AG08396 (cell line): ENCODE data around the gene SLC25A22.

ENCODE experiments used
- DNase-seq: peaks from one replicate; pipeline ENCODE4 v3.0.0; 2012; ENCODE audit warnings: low spot score, mixed read lengths

Gene SLC25A22

DNA sequence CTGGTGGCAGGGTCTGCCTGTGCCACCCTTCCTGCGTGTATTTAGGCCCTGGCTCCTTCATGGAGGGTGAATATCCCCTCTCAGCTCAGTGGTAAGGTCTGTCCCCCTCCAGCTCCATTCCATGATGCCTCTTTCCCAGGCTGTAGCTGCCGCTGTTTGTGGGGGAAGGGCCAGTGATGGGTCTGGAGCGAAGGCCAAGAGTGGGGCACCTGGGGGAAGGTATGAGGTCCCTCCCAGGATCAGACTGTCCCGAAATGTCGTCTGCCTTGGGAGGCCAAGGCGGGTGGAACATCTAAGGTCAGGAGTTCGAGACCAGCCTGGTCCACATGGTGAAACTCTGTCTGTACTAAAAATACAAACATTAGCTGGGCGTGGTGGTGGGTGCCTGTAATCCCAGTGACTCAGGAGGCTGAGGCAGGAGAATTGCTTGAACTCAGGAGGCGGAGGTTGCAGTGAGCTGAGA, 35.8 kb upstream of the SLC25A22 start:
- no peak for DNase-seq

DNA sequence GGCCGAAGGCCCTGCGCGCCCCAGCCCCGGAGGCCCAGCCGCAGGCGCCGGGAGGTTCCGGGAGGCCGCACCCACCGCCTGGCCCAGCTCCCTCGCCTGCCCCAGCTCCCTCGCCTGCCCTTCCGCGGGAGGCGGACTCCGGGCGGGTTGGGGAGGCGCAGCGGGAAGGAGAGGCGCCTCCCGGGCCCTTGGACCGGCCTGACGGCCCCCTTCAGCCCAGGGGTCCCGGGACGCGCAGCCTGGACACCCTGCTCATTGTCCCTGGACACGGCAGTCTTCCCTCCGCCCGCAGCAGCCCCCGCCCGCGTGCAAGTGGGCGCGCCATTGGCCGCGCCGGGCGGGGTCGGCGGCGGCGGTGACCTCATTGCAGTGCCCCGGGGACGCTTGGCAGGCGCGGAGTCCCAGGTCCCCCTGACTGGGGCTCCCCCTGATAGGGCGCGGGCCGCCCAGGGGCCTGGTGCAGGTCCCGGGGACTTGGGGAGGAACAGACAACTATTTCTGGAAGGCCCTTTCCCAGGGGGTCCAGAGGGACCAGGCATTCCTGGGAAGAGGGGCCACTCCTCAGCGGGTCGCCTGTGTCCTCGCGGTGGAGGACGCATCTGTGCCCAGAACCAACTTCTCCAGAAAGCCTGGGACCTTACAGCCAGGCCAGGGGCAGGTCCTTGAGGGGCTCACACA, 35.2 kb upstream of the SLC25A22 start:
- DNase-seq: no peak

DNA sequence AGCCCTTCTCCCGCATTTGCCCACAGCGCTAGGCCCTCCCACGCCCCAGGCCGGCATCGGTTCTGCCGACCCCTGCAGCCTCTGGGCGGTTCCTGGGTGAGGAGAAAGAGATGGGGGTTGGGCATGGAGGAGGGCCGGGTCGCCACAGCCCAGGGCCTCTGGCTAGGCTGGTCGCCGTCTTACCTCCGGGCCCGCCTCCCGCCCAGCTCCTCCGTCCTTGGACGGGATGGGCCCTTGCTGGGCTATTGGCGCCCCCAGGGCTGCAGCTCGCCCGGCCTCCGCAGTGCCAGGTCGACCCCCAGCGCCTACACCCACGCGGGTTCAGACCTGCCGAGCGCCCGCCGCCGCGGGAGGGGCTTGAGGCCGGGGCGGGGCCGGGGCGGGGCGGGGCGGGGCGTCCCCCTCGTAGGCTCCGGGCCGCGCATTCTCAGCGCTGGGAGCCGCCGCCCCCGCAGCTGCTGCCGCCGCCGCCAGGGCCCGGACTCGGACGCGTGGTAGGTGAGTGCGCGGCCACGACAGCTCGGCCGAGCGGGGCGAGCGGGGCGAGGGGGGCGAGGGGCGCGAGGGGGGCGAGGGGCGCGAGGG, 34.5 kb upstream of the SLC25A22 start, which contains the start of gene CD151:
TSS of gene CD151 (plus strand) at position 424 of the 585 bp plus-strand sequence. CDS start 3,118 bp downstream, outside the sequence.
- DNase-seq: peak; percentile 82

DNA sequence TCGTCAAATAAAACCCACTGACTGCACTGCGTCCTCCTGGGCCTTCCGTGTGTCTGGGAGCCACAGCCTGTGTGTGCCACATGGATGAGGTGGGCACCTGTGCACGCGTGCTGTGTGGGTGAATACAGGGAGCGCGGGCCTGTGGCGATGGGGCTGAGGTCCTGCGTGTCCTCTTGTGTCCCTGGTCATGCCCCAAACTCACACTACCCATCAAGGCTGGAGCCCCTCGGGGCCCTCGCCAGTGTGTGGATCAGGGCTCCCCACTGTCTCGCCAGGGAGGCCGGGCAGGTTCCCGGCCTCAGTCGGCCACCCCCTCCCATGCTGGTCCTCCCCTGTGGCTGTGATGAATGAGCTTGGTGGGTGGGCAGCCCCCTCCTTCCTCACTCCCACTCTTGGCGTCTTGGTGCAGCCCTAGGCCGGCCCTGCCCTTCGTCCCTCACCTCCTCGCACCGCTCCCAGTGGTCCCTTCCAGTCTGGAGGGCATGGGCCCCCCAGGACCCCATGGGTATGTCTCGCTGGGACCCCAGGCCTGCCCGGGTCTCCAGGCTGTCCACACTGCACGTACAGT, 34.0 kb upstream of the SLC25A22 start:
- no peak for DNase-seq

DNA sequence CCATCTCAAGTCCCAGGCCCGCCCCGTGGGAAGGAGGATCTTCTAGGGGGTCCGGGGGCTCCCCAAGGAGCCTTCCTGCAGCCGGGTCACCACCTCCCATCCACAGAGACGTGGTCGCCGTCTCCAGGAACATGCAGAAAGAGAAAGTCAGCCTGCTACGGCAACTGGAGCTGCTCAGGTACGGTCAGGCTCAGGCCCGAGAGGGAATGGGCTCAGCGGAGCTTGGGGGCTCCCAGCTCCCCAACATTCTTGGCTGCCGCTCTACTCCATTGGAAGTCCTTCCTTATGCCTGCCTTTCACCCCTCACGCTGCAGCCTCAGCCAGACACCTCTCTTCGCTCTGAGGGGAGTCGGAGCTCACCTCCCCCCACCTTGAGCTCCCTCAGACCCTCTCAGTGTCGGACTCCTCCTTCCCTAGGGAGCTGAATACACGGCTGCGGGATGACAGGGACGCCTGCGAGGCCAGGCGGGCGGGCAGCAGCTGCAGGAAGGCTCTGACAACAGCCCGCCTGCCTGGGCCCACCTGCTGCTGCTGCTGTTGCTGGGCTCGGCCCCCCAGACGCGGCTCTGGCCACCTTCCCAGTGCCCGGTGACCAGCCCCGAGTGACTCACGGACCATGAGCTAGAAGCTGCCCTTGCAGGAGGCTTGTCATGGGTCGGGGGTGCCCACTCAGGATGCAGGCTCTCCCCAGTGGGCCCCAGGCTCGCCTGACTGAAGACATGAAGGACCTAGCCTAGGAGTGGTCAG, 33.2 kb upstream of the SLC25A22 start:
- DNase-seq: no peak

DNA sequence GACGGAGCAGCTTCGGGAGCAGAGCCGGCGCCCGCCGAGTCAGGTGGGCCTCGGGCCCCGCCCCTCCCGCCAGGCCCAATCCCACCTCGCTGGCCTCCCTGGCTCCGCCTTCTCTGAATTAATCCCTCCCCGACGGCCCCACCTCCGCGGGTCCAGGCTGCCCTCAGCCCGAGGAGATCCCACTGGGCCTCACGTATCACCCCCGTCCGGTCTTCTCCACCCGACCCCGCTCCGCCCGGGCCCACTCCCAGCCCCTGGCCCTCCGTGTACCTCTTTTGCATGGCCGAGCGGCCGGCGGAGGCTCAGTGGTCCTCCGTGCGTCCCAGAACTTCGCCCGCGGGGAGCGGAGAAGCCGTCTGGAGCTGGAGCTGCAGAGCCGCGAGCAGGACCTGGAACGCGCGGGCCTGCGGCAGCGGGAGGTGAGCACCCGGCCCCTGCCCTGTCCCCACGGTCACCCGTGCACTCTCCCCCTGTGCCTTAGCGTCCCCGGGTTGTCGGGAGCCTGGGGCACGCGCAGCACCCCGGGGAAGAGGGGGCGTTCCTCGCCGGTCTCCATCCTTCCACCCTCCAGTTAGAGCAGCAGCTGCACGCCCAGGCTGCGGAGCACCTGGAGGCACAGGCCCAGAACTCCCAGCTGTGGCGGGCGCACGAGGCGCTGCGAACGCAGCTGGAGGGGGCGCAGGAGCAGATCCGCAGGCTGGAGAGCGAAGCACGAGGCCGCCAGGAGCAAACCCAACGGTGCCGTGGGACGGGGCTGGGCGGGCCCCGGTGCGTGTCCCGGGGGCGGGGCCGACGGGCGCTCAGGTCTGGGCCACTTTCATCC, 32.4 kb upstream of the SLC25A22 start:
- peak; percentile 73 for DNase-seq

DNA sequence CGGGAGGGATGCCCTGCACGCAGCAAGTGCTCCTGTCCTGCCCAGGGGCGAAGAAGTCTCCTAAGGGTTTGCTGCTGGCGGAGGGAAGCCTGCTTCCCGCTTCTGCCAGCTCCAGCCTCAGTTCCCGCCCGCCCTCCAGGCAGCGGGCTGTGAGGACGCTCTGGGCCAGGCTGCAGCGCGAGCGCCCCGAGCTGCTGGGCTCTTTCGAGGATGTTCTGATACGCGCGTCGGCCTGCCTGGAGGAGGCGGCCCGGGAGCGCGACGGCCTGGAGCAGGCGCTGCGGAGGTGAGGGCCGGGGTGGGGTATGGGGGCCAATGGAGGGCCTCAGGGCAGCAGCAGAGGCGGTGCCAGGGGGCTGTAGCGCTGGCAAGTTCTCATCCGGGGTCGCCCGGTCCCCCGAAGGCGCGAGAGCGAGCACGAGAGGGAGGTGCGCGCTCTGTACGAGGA, 31.8 kb upstream of the SLC25A22 start:
- DNase-seq: no peak

DNA sequence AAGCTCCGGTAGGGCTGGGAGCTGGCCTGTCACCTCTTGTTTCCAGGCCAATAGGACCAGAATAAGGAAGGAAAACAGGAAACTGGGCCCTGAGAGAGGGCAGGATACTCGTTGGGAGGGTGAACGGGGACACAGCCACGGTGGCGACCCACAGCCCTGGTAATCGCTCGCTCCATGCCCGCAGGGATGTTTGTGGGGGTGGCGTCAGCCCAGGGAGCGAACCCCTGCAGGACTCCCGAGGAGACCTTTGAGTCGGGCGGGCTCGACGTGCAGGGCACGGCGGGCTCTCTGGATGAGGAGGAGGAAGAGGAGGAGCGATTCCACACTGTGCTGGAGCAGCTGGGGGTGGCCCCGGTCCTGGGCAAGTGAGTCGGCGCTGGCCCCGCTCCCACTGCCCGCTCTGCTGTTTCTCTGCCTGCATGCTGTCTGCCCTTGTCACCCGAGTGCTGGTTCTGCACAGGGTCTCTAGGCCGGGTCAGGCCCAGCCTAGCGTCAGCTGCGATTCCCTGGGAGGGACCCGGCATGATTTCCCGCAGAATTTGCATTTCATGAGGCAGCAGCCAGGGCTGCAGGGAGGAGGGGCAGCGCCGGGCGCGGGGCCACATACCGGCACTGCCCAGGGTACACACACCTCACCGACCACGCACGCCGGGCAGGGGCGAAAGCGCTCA, 31.2 kb upstream of the SLC25A22 start:
- DNase-seq: no peak

DNA sequence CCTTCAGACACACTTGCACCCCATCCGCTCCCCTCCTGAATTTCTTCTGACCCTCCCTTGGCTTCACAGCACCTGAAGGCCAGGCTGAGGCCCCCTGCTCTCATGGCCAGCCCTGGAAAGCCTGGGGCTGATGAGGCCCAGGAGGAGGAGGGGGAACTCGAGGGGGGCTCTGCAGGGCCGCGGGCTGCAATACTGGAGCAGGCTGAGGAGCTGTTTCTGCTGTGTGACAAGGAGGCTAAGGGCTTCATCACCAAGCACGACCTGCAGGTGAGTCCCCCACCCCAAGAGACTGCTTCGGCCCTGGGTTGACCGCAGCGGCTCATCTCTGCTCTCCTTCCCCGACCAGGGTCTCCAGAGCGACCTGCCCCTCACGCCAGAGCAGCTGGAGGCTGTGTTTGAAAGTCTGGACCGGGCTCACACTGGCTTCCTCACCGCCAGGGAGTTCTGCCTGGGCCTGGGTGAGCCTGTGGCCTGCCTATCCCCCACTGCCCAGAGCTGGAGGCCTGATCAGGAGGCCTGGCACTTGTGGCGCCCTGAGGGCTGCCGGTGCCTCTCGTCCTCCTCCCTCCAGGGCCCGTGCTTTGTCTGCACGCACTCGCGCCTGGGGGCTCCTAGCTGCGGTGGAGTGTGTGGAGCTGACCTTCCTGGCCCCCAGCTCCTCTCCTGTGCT, 30.6 kb upstream of the SLC25A22 start:
- no peak for DNase-seq

DNA sequence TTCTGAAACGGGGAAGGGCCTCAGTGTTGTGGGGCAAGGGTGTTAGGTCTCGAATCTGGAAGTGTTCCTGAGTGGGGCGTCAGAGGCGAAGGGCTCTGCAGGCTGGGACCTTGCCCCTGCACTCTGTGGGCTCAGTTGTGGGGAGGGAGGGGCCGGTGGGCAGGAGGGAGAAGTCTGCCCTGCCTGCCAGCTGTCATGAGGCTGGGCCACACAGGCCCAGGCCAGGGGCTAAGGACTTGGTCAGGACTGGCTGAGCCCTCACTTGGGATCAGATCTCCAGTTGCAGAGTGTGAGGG, 29.8 kb upstream of the SLC25A22 start, which contains the start of gene CRACR2B:
TSS of gene CRACR2B (plus strand) at position 23 of the 296 bp plus-strand sequence. CDS start 689 bp downstream, outside the sequence.
- no peak for DNase-seq

DNA sequence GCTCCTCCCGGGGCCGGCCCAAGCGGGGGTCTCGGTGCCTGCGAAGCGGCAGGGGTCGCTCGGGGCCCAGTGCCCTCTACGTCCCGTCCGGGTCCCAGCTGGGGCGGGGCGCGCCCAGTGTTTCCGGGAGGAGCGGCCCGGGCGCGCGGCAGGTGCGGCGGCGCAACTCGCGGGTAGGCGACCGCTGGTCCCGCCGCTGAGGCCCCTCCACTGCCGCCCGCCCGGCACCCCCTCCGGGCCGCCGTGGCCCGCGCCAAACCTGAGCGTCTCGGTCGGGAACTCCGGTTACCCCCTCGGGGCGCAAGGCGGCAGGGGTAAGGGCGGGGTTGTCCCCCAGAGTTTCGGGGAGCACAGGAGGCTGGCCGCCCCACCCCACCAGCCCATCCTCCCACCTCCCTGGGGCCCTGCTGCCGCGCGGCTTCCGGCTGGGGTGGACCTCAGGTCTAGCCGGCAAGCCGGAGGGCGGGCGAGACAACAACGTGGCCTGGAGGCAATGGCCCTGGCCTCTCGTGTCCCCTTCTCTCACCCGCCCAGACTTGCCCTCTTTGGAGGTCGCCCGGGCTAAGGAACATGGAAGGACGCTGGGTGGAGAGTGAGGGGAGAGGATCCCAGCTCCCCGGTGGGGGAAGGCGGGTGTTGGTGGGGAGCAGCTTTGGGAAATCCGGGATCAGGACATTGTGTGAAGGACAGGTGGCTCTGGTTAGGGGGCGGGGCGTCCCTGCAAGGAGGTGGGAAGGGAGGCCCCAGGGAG, 29.2 kb upstream of the SLC25A22 start:
- no peak for DNase-seq

DNA sequence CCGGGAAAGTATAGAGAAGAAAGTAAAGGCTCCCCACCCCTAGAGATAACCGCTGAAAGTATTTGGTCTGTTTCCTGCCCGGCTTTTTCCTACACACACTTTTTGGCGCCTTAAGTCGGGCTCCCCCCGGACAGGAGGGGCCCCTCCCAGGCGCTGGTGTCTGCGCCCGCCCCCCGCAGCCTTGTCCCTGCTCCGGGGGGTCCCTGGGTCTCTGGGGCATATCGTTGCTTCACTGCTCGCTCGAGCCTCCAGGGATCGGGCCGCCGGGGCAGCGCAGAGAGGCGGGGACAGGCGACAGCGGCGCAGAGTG, 28.7 kb upstream of the SLC25A22 start:
- no peak for DNase-seq

DNA sequence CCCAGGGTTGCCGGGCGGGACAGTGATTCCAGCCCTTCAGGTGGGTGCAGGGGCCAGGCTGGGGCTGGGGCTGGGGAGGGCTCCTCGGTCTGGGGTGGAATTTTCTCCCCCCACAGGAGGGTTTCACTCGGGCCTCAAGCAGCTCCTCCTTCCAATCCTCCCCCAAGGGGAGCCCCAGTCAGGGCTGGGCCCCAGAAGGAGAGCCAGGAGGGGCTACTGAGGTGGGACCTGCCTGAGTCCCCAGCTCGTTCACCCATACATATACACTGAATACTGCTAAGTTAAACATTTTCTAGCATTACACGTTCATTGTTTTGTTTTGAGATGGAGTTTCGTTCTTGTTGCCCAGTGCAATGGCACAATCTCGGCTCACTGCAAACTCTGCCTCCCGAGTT, 28.1 kb upstream of the SLC25A22 start:
- DNase-seq: no peak

DNA sequence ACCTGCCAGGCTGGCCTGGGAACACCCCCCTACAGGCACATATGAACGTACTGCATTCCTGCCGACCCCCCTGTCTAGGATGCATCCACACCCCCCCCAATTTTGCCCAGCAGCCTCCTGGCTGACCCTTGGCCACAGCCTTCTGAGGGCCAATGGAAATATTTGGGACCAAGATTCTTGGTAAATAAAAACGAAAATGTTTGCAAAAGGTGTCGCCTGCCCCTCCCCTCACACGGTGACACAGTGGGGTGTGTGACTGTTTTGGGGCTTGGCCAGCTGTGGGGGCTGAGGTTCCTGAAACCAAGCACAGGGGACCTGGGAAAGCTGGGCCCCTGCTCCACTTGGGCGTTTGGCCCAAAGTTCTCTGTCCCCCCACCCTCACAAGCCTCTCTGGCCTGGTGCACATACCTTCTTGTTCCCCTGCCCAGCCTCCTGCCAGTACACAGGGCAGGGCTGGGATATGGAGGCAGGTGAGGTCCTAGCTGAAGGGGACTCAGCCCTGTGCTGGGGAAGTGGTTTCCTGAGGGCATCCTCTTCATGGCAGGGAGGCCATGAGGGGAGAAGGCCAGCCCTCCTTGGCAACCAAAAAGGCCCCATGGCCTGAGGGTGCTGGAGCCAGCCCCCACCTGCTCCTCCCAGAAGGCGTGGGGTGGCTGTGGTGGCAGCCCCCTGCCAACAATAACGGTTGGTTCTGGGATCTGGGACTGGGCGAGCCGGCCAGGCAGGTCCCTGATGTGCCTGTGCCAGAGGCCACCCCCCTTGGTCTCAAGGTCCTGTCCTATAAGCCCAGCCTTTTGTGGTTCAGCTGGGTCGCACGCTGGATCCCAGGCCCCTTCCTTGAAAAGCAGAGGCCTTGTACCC, 27.5 kb upstream of the SLC25A22 start:
- no peak for DNase-seq

DNA sequence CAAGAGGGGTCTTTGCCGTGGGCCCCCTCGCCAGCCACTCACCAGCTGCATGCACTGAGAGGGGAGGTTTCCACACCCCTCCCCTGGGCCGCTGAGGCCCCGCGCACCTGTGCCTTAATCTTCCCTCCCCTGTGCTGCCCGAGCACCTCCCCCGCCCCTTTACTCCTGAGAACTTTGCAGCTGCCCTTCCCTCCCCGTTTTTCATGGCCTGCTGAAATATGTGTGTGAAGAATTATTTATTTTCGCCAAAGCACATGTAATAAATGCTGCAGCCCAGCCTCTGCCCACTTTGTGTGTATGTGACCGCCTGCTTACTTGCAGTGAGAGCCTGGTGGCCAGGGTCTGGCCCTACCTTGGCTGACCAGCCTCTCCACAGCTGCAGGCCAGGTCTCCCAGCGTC, 26.9 kb upstream of the SLC25A22 start:
- DNase-seq: no peak

DNA sequence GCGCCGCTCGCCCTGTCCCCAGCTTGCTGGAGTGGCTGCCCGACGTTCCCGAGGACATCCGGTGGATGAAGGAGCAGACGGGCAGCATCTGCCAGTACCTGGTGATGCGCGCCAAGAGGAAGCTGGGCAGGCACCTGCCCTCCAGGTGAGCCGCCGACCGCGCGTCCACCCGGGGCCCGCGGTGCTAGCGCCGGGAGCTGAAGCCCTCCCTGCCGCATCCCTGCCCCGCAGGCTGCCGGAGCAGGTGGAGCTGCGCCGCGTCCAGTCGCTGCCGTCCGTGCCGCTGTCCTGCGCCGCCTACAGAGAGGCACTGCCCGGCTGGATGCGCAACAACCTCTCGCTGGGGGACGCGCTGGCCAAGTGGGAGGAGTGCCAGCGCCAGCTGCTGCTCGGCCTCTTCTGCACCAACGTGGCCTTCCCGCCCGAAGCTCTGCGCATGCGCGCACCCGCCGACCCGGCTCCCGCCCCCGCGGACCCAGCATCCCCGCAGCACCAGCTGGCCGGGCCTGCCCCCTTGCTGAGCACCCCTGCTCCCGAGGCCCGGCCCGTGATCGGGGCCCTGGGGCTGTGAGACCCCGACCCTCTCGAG, 26.3 kb upstream of the SLC25A22 start:
- DNase-seq: no peak

DNA sequence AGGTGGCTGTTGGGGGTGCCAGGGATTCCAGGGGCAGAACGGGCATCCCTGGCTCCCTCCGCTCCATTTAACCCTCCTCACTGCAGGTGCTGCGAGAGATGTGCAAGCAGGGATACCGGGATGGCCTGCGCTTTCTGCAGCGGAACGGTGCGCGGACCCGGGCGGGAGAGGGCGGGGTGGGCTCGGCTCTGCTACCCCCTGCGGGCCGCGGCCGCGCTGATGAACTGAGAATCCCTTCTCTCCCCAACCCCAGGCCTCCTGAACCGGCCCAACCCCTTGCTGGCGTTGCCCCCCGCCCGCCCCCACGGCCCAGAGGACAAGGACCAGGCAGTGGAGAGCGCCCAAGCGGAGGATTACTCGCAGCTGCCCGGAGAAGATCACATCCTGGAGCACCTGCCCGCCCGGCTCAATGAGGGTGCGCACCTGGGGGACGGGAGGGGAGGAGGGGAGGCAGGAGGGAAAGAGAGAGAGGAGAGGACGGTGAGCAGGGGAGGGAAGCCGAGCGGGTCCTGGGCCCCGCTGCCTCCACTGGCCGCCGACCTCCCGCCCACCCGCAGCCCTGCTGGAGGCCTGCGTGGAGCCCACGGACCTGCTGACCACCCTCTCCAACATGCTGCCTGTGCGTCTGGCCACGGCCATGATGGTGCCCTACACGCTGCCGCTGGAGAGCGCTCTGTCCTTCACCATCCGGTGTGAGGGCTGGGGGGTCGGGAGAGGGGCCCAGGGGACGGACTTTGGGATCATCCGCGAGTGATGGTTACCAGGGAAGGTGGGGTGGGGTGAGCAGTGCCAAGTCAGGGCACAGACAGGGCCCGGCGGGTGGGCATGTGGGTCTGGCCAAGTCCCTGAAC, 25.6 kb upstream of the SLC25A22 start:
- DNase-seq: no peak
